Measurements from ENCODE around the gene FBXO7.
A peak's percentile ranks its signal among the peaks of the same experiment; 100 is the strongest.

The FBXO7 gene

GRCh38 chr22:32457031-32457430 is 17.6 kb upstream of the FBXO7 start:
- no peak for TF ChIP-seq CTCF (conservative IDR thresholded peaks at IDR 0.05; ENCODE audit: control insufficient read depth, insufficient read depth, low read depth, low read length)
- peak; percentile 40 for DNase-seq (ENCODE audit: low read depth)
- no peak overlapping the region for H3K4me3 ChIP-seq (ENCODE audit: control insufficient read depth, low read depth, low read length)

- H3K4me3 ChIP-seq (ENCODE audit: control insufficient read depth, low read depth, low read length), result no peak overlapping the region
- TF ChIP-seq CTCF (conservative IDR thresholded peaks at IDR 0.05; ENCODE audit: control insufficient read depth, insufficient read depth, low read depth, low read length), result no peak
- no peak for DNase-seq (ENCODE audit: low read depth)
These were observed 12.2 kb upstream of the FBXO7 start for GRCh38 chr22:32462452-32462851.

GRCh38 chr22:32465661-32466060 is 8.9 kb upstream of the FBXO7 start:
- DNase-seq (ENCODE audit: low read depth), result no peak
- no peak for TF ChIP-seq CTCF (conservative IDR thresholded peaks at IDR 0.05; ENCODE audit: control insufficient read depth, insufficient read depth, low read depth, low read length)
- no peak overlapping the region for H3K4me3 ChIP-seq (ENCODE audit: control insufficient read depth, low read depth, low read length)

- peak; percentile 13 for DNase-seq (ENCODE audit: low read depth)
- TF ChIP-seq CTCF (conservative IDR thresholded peaks at IDR 0.05; ENCODE audit: control insufficient read depth, insufficient read depth, low read depth, low read length), result no peak
- no peak overlapping the region for H3K4me3 ChIP-seq (ENCODE audit: control insufficient read depth, low read depth, low read length)
These were observed 8.1 kb upstream of the FBXO7 start for GRCh38 chr22:32466496-32466895.

- DNase-seq (ENCODE audit: low read depth), result peak; percentile 85
- H3K4me3 ChIP-seq (ENCODE audit: control insufficient read depth, low read depth, low read length), result no peak overlapping the region
- no peak for TF ChIP-seq CTCF (conservative IDR thresholded peaks at IDR 0.05; ENCODE audit: control insufficient read depth, insufficient read depth, low read depth, low read length)
These were observed 4.8 kb upstream of the FBXO7 start for GRCh38 chr22:32469799-32470212.

- peak; percentile 68 for TF ChIP-seq CTCF (conservative IDR thresholded peaks at IDR 0.05; ENCODE audit: control insufficient read depth, insufficient read depth, low read depth, low read length)
- H3K4me3 ChIP-seq (ENCODE audit: control insufficient read depth, low read depth, low read length), result peak overlapping the region; percentile 60
- peak; percentile 76 for DNase-seq (ENCODE audit: low read depth)
These were observed 1.1 kb upstream of the FBXO7 start for GRCh38 chr22:32473388-32473952.
